HG03442 (cell line): Measurements from ENCODE around the gene ILK.

Experiments
- ATAC-seq: cut with Tn5 transposase; IDR thresholded peaks from one replicate; pipeline ENCODE4 v1.9.1; 2021; ENCODE audit warnings: mild to moderate bottlenecking, moderate library complexity; ENCODE audit not compliant: unreplicated experiment

Gene ILK

GRCh38 chr11:6619004-6619745 is 15.6 kb downstream of the ILK start, which contains the start of gene TPP1:
Gene TPP1, minus strand, starts transcription at chr11:6619422. Its CDS starts 22 bp downstream, at chr11:6619400.
- ATAC-seq: peak; percentile 98

- ATAC-seq: no peak
These were observed 17.1 kb downstream of the ILK start for GRCh38 chr11:6620636-6621035.

GRCh38 chr11:6621711-6622211 is 18.2 kb downstream of the ILK start:
- no peak for ATAC-seq

GRCh38 chr11:6622261-6623171 is 18.9 kb downstream of the ILK start:
- ATAC-seq: no peak

- ATAC-seq: no peak
These were observed 20.1 kb downstream of the ILK start for GRCh38 chr11:6623391-6624363.

GRCh38 chr11:6625156-6625831 is 21.7 kb downstream of the ILK start:
- ATAC-seq: no peak

GRCh38 chr11:6625832-6626420 is 22.4 kb downstream of the ILK start:
- ATAC-seq: no peak

- ATAC-seq: no peak
These were observed 23.6 kb downstream of the ILK start for GRCh38 chr11:6626971-6627761.

GRCh38 chr11:6627762-6628241 is 24.2 kb downstream of the ILK start:
- ATAC-seq: peak; percentile 63

GRCh38 chr11:6628526-6628925 is 25.0 kb downstream of the ILK start:
- no peak for ATAC-seq

GRCh38 chr11:6629573-6629891 is 26.0 kb downstream of the ILK start:
- ATAC-seq: no peak

GRCh38 chr11:6629892-6630631 is 26.5 kb downstream of the ILK start:
- ATAC-seq: no peak

GRCh38 chr11:6630632-6631291 is 27.2 kb downstream of the ILK start:
- no peak for ATAC-seq

- ATAC-seq: no peak
These were observed 27.9 kb downstream of the ILK start for GRCh38 chr11:6631361-6631890.

- no peak for ATAC-seq
These were observed 28.8 kb downstream of the ILK start for GRCh38 chr11:6632116-6633073.
